ENCODE results near the gene PGC. TPM values are rescaled to one million over a fixed set of nuclear protein-coding genes. Genes with fewer than 3 reads are reported as not detected.

The PGC gene
- total RNA-seq, 1 experiment from 2014 or later, result 0.63 TPM

- Mint-ChIP-seq H3K4me3 (no peak overlapping the region), H3K27me3 (ENCODE audit: low read depth) (no peaks in the 10 kb centered on the region), H3K9me3 (no peaks in the 10 kb centered on the region), H3K27ac (no peak overlapping the region), H3K4me1 (peaks cover 11% of the 10 kb centered on the region), H3K36me3 (no peaks in the 10 kb centered on the region)
- CTCF ChIA-PET, result interaction anchor here (0.6 to 2.2 kb wide), 2 partner anchors 15 to 35 kb away, joined by 4 to 21 read pairs; no protein-coding TSS in a partner anchor
- no peak for TF ChIP-seq ZBTB21 (CRISPR knock-in tag; IDR thresholded peaks at IDR 0.05; ENCODE audit: borderline replicate concordance)
- TF ChIP-seq, protein P1, sequence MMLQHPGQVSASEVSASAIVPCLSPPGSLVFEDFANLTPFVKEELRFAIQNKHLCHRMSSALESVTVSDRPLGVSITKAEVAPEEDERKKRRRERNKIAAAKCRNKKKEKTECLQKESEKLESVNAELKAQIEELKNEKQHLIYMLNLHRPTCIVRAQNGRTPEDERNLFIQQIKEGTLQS (CRISPR knock-in tag; conservative IDR thresholded peaks at IDR 0.05), result no peak
- no peak for TF ChIP-seq SMAD4 (CRISPR knock-in tag; IDR thresholded peaks at IDR 0.05)
- TF ChIP-seq ZSCAN18 (CRISPR knock-in tag; IDR thresholded peaks at IDR 0.05), result no peak
- TF ChIP-seq STAT6 (CRISPR knock-in tag; conservative IDR thresholded peaks at IDR 0.05; ENCODE audit: low read depth), result no peak
- no peak for TF ChIP-seq ATF6 (CRISPR knock-in tag; IDR thresholded peaks at IDR 0.05)
- TF ChIP-seq, protein P2, sequence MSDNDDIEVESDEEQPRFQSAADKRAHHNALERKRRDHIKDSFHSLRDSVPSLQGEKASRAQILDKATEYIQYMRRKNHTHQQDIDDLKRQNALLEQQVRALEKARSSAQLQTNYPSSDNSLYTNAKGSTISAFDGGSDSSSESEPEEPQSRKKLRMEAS (CRISPR knock-in tag; IDR thresholded peaks at IDR 0.05), result no peak
- DNase-seq (ENCODE audit: low spot score) (no peak), ATAC-seq (no peak)
- POLR2A ChIA-PET, result no interaction called here
Measured at GRCh38 chr6:41699063-41699462, 48.1 kb downstream of the PGC start.

DNA sequence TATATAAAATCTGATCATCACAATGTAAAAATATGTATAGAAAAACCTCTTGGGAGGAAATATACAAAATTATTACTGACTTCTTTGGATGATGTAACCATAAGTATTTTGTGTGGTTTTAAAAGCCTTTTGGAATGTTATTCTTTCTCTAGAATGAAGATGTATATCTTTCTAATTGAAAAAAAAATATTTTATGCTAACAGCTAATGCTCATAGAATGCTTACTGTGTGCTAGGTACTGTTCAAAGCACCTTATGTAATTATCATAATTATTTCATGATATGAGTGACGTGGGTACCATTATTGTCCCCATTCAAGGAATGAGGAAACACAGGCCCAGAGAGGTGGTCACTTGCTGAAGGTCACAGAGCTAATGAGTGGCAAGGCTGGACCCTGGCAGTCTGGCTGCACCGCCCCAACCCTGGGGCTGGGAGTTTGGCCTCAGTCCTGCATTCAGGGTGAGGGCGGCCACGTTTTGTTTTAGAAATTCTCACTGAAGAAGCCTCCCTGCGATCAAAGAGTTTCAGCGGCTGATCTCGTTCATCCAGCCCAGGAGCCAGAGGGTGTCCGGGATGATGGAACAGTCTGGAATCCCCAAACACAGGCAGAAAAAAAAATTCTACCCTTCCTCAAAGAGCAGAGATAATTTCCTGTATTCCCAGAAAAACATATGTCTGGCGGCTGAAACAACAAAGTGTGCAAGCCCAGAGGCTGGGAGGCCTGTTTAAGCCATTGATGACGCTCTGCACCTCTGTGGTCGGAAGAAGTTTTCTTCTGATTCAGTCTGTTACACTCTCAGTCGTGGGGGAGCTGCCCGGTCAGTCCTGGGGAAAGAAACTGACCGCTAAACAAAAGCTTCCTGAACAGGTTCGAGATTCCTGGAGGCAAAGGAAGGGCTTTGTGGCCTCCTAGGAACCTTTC is 49.1 kb downstream of the PGC start:
- DNase-seq (ENCODE audit: low spot score) (no peak), ATAC-seq (no peak)
- Mint-ChIP-seq H3K27ac (peak overlapping the region; percentile 16; the same call in 1 of the 2 replicates), H3K9me3 (no peaks in the 10 kb centered on the region), H3K4me3 (no peak overlapping the region), H3K27me3 (ENCODE audit: low read depth) (no peaks in the 10 kb centered on the region), H3K36me3 (no peaks in the 10 kb centered on the region), H3K4me1 (peaks cover 11% of the 10 kb centered on the region)
- no peak for TF ChIP-seq ZNF317 (CRISPR knock-in tag; IDR thresholded peaks at IDR 0.05; ENCODE audit: borderline replicate concordance, low read depth)
- TF ChIP-seq NR1H2 (CRISPR knock-in tag; IDR thresholded peaks at IDR 0.05), result no peak
- no peak for TF ChIP-seq SOX15 (CRISPR knock-in tag; IDR thresholded peaks at IDR 0.05)
- ChIA-PET POLR2A (no interaction called here), CTCF (no interaction called here)

GRCh38 chr6:41696788-41697187 is 50.4 kb downstream of the PGC start:
- no peaks in the 10 kb centered on the region for H3K9me3 Mint-ChIP-seq
- H3K36me3 Mint-ChIP-seq, result no peaks in the 10 kb centered on the region
- no peaks in the 10 kb centered on the region; the same call in 1 of the 2 replicates for H3K27me3 Mint-ChIP-seq (ENCODE audit: low read depth)
- peaks cover 11% of the 10 kb centered on the region for H3K4me1 Mint-ChIP-seq
- DNase-seq (ENCODE audit: low spot score) (no peak), ATAC-seq (no peak)
- no peak overlapping the region for H3K4me3 Mint-ChIP-seq
- ChIA-PET POLR2A (no interaction called here), CTCF (no interaction called here)
- H3K27ac Mint-ChIP-seq, result no peak overlapping the region
- TF ChIP-seq SMAD3 (CRISPR knock-in tag; IDR thresholded peaks at IDR 0.05; ENCODE audit: borderline replicate concordance), result no peak
- no peak for TF ChIP-seq ZBTB21 (CRISPR knock-in tag; IDR thresholded peaks at IDR 0.05; ENCODE audit: borderline replicate concordance)
- no peak for TF ChIP-seq TEAD4 (CRISPR knock-in tag; IDR thresholded peaks at IDR 0.05)
- TF ChIP-seq EMX1 (CRISPR knock-in tag; IDR thresholded peaks at IDR 0.05), result no peak
- TF ChIP-seq STAT6 (CRISPR knock-in tag; conservative IDR thresholded peaks at IDR 0.05; ENCODE audit: low read depth), result no peak
- no peak for TF ChIP-seq NR1H2 (CRISPR knock-in tag; IDR thresholded peaks at IDR 0.05)
- TF ChIP-seq NFYB (CRISPR knock-in tag; conservative IDR thresholded peaks at IDR 0.05; ENCODE audit: low read depth), result no peak
- no peak for TF ChIP-seq CREB1 (CRISPR knock-in tag; IDR thresholded peaks at IDR 0.05)
- TF ChIP-seq, protein P3, sequence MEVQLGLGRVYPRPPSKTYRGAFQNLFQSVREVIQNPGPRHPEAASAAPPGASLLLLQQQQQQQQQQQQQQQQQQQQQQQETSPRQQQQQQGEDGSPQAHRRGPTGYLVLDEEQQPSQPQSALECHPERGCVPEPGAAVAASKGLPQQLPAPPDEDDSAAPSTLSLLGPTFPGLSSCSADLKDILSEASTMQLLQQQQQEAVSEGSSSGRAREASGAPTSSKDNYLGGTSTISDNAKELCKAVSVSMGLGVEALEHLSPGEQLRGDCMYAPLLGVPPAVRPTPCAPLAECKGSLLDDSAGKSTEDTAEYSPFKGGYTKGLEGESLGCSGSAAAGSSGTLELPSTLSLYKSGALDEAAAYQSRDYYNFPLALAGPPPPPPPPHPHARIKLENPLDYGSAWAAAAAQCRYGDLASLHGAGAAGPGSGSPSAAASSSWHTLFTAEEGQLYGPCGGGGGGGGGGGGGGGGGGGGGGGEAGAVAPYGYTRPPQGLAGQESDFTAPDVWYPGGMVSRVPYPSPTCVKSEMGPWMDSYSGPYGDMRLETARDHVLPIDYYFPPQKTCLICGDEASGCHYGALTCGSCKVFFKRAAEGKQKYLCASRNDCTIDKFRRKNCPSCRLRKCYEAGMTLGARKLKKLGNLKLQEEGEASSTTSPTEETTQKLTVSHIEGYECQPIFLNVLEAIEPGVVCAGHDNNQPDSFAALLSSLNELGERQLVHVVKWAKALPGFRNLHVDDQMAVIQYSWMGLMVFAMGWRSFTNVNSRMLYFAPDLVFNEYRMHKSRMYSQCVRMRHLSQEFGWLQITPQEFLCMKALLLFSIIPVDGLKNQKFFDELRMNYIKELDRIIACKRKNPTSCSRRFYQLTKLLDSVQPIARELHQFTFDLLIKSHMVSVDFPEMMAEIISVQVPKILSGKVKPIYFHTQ (CRISPR knock-in tag; IDR thresholded peaks at IDR 0.05), result no peak
- TF ChIP-seq, protein P1 (CRISPR knock-in tag; conservative IDR thresholded peaks at IDR 0.05), result no peak
- no peak for TF ChIP-seq CREM (CRISPR knock-in tag; IDR thresholded peaks at IDR 0.05)
